A549 (cell line): ENCODE data around the gene SNAP23. TPM values are rescaled to one million over a fixed set of nuclear protein-coding genes. Genes with fewer than 3 reads are reported as not detected.
A peak's percentile ranks its signal among the peaks of the same experiment; 100 is the strongest.

ENCODE experiments used
- ATAC-seq, 2 experiments: fragments of 200-7000 bp in 1 of 2; fragments of >200 bp in 1 of 2; cut with Nextera tagmentation in 1 of 2; cut with Tn5 transposase in 1 of 2; 3 replicates each; pipeline versions ENCODE4 v1.8.0 to v1.9.1; 2018 to 2020; ENCODE audit warnings: mild to moderate bottlenecking in 1 of 2, moderate library complexity in 1 of 2
- CTCF ChIA-PET: fragments of 300-600 bp; sonication (Branson Sonifier 250); formaldehyde crosslinking; extraction: SDS; loops from one replicate; lab custom pipeline; 2021; ENCODE audit warnings: antibody characterized with exemption, inconsistent platforms; lab: Yijun Ruan, JAX
- POLR2A ChIA-PET: fragments of 350-600 bp; formaldehyde crosslinking; extraction: SDS; loops from one replicate; lab custom pipeline; 2021; ENCODE audit warnings: antibody characterized with exemption, inconsistent platforms; lab: Yijun Ruan, JAX
- DNase-seq, 2 experiments: peaks; one replicate each; pipeline versions ENCODE4 v3.0.0 to v3.0.0-alpha.2; 2011 to 2016; ENCODE audit warnings: low read depth in 1 of 2, low spot score in 1 of 2
- FAIRE-seq: peaks from 2 replicates; lab custom pipeline; 2011; peaks lifted over from hg19 to GRCh38; lab: Jason Lieb, UNC
- H3K27ac ChIP-seq, 2 experiments: fragments of >200 bp; sonication (Bioruptor Twin); formaldehyde crosslinking; 3 replicates each; pipeline ENCODE4 v1.5.1; 2016 to 2017
- H3K4me1 ChIP-seq: fragments of >200 bp; sonication (Bioruptor Twin); formaldehyde crosslinking; 3 replicates; pipeline ENCODE4 v1.6.1; 2016
- H3K4me2 ChIP-seq: fragments of >200 bp; sonication (Bioruptor Twin); formaldehyde crosslinking; 3 replicates; pipeline ENCODE4 v1.6.1; 2016
- H3K4me3 ChIP-seq: fragments of >200 bp; sonication (Bioruptor Twin); formaldehyde crosslinking; 3 replicates; pipeline ENCODE4 v1.5.1; 2016
- H3K9me3 ChIP-seq: fragments of >200 bp; sonication (Bioruptor Twin); formaldehyde crosslinking; 3 replicates; pipeline ENCODE4 v1.6.1; 2016
- ATOH8 ChIP-seq: fragments of 250-450 bp; sonication (Bioruptor Pico); IDR thresholded peaks from 2 replicates; pipeline ENCODE4 v1.5.0; 2020; ENCODE audit warnings: low read depth, mild to moderate bottlenecking, moderate library complexity
- BCL3 ChIP-seq: fragments of >200 bp; sonication (Bioruptor Twin); formaldehyde crosslinking; IDR thresholded peaks from 3 replicates; pipeline ENCODE4 v1.6.1; 2016
- CBX2 ChIP-seq: fragments of 200-600 bp; sonication (generic); IDR thresholded peaks from 2 replicates; pipeline ENCODE4 v1.6.1; 2016; ENCODE audit warnings: low read depth, mild to moderate bottlenecking, borderline replicate concordance
- CEBPB ChIP-seq, 2 experiments: fragments of >200 bp in 1 of 2; sonication (Bioruptor Twin) in 1 of 2; formaldehyde crosslinking in 1 of 2; IDR thresholded peaks; 2 replicates each; pipeline ENCODE4 v1.6.1; 2012 to 2016
- CHD4 ChIP-seq: fragments of 200-600 bp; sonication (generic); IDR thresholded peaks from 2 replicates; pipeline ENCODE4 v1.6.1; 2016; ENCODE audit warnings: antibody characterized with exemption, mild to moderate bottlenecking, borderline replicate concordance
- CTCF ChIP-seq: fragments of >200 bp; sonication (Bioruptor Twin); formaldehyde crosslinking; IDR thresholded peaks from 3 replicates; pipeline ENCODE4 v1.5.1; 2016
- EHMT2 ChIP-seq: fragments of 200-600 bp; sonication (generic); IDR thresholded peaks from 2 replicates; pipeline ENCODE4 v1.6.1; 2016; ENCODE audit warnings: antibody characterized with exemption, low read depth, mild to moderate bottlenecking, moderate library complexity
- FOSL2 ChIP-seq, 2 experiments: fragments of 450-650 bp in 1 of 2; fragments of >200 bp in 1 of 2; sonication (Bioruptor Twin) in 1 of 2; formaldehyde crosslinking; IDR thresholded peaks; 2 replicates each; pipeline versions ENCODE4 v1.5.0 to v1.6.1; 2016 to 2020; ENCODE audit warnings: mild to moderate bottlenecking in 1 of 2, moderate library complexity in 1 of 2
- GATA3 ChIP-seq: IDR thresholded peaks from 2 replicates; pipeline ENCODE4 v1.6.1; 2012; ENCODE audit warnings: borderline replicate concordance
- HOXB5 ChIP-seq: fragments of 250-450 bp; sonication (Bioruptor Pico); IDR thresholded peaks from 2 replicates; pipeline ENCODE4 v1.5.0; 2020; ENCODE audit warnings: mild to moderate bottlenecking, moderate library complexity
- KDM5A ChIP-seq: fragments of 200-600 bp; sonication (generic); IDR thresholded peaks from 2 replicates; pipeline ENCODE4 v1.6.1; 2016; ENCODE audit warnings: antibody characterized with exemption, mild to moderate bottlenecking
- MAFK ChIP-seq: fragments of 450-650 bp; IDR thresholded peaks from 2 replicates; pipeline ENCODE4 v1.6.1; 2014; ENCODE audit not compliant: partially characterized antibody
- PBX3 ChIP-seq: IDR thresholded peaks from 2 replicates; pipeline ENCODE4 v1.6.1; 2012
- PHF8 ChIP-seq: fragments of 200-600 bp; sonication (generic); IDR thresholded peaks from 2 replicates; pipeline ENCODE4 v1.6.1; 2016; ENCODE audit warnings: low read depth, mild to moderate bottlenecking, antibody characterized with exemption, moderate library complexity, borderline replicate concordance
- POLR2AphosphoS2 ChIP-seq: conservative IDR thresholded peaks from 2 replicates; pipeline ENCODE4 v1.6.1; 2012; ENCODE audit warnings: low read length, improper control_type of control experiment, inconsistent platforms
- RAD21 ChIP-seq, 2 experiments: fragments of >200 bp in 1 of 2; sonication (Bioruptor Twin) in 1 of 2; formaldehyde crosslinking in 1 of 2; IDR thresholded peaks in 1 of 2; conservative IDR thresholded peaks in 1 of 2; 2 replicates in 1 of 2; 3 replicates in 1 of 2; pipeline ENCODE4 v1.6.1; 2012 to 2018; ENCODE audit warnings: inconsistent platforms in 1 of 2
- RARB ChIP-seq: fragments of 250-450 bp; sonication (Bioruptor Pico); IDR thresholded peaks from 2 replicates; pipeline ENCODE4 v1.8.0; 2021; ENCODE audit warnings: mild to moderate bottlenecking, moderate library complexity
- RNF2 ChIP-seq: fragments of 200-600 bp; sonication (generic); IDR thresholded peaks from 2 replicates; pipeline ENCODE4 v1.6.1; 2016; ENCODE audit warnings: low read depth, mild to moderate bottlenecking, antibody characterized with exemption, moderate library complexity, borderline replicate concordance
- SMC3 ChIP-seq: fragments of >200 bp; sonication (Bioruptor Twin); formaldehyde crosslinking; IDR thresholded peaks from 3 replicates; pipeline ENCODE4 v1.6.1; 2018; ENCODE audit warnings: inconsistent platforms
- SREBF2 ChIP-seq: fragments of 450-650 bp; IDR thresholded peaks from 2 replicates; pipeline ENCODE4 v1.6.1; 2014; ENCODE audit warnings: mild to moderate bottlenecking, moderate library complexity
- TP53 ChIP-seq: fragments of 250-450 bp; sonication (Bioruptor Pico); IDR thresholded peaks from 2 replicates; pipeline ENCODE4 v1.5.0; 2021; ENCODE audit warnings: mild to moderate bottlenecking, moderate library complexity
- USF2 ChIP-seq: fragments of 450-650 bp; IDR thresholded peaks from 2 replicates; pipeline ENCODE4 v1.6.1; 2014; ENCODE audit warnings: antibody characterized with exemption
- ZFP36 ChIP-seq: fragments of 450-650 bp; IDR thresholded peaks from 2 replicates; pipeline ENCODE4 v1.6.1; 2014; ENCODE audit warnings: borderline replicate concordance; ENCODE audit not compliant: partially characterized antibody
- WGBS: methylation state at CpG from one replicate; pipeline ENCODE4 v1.1.6; 2017; ENCODE audit errors: missing lambda C conversion rate; 5-methylcytosine and 5-hydroxymethylcytosine counted together
- polyA plus RNA-seq, 4 experiments: library from polyadenylated mRNA; depleted of rRNA in 3 of 4; stranded (reverse); fragments of >200 nt; fragmentation: RNase III in 1 of 4; extraction: RNeasy Plus Mini Kit Qiagen cat#74134 plus additional on column Dnase treatment in 1 of 4; gene quantifications; 2 replicates in 3 of 4; 3 replicates in 1 of 4; pipeline ENCODE4 v1.2.3, GENCODE V29; 2011 to 2017
- TF ChIP-seq, protein P1 (sequence below): IDR thresholded peaks from 2 replicates; pipeline ENCODE4 v1.6.1; 2012; ENCODE audit warnings: low read depth, borderline replicate concordance

The SNAP23 gene
- polyA plus RNA-seq, 2 of the 4 experiments (the other 2 are of a cell fraction), result 33.6 to 51.2 TPM

- TF ChIP-seq CHD4 (no peak), ZFP36 (no peak)
Observed at GRCh38 chr15:42490671-42491538, 4.5 kb upstream of the SNAP23 start, which contains the start of gene ZNF106 (continued).

GRCh38 chr15:42491539-42492225, 3.8 kb upstream of the SNAP23 start:
- peaks cover 15% of the 10 kb centered on the region for H3K4me1 ChIP-seq
- peak overlapping the region; percentile 93 to 98 for H3K27ac ChIP-seq
- TF ChIP-seq ATOH8 (CRISPR knock-in tag) (no peak), GATA3 (no peak), RNF2 (no peak), FOSL2 (IDR thresholded peaks at IDR 0.05) (no peak), FOSL2 (CRISPR knock-in tag; IDR thresholded peaks at IDR 0.05) (peak; percentile 46), PHF8 (0 out of 2 replicates have a peak, but pooled peaks have one; percentile 3), USF2 (no peak), POLR2AphosphoS2 (no peak)
- DNase-seq, result peak; percentile 25 to 30
- 74% methylated on average over 18 of the region's 18 CpGs for WGBS
- H3K4me2 ChIP-seq, result peak overlapping the region; percentile 70
- ChIA-PET POLR2A (interaction anchor here (1.1 kb wide), 1 partner anchor 84 kb away, joined by 7 read pairs; the partner anchor contains the start of gene STARD9), CTCF (interaction anchor here (1.0 kb wide), 1 partner anchor 50 kb away, joined by 3 read pairs; no protein-coding TSS in a partner anchor)
- peak in 1 of 2 experiments; percentile 25; a peak in 3 of 6 replicates for ATAC-seq
- FAIRE-seq, result no peak
- no peaks in the 10 kb centered on the region for H3K9me3 ChIP-seq
- H3K4me3 ChIP-seq, result peak overlapping the region; percentile 99

DNA sequence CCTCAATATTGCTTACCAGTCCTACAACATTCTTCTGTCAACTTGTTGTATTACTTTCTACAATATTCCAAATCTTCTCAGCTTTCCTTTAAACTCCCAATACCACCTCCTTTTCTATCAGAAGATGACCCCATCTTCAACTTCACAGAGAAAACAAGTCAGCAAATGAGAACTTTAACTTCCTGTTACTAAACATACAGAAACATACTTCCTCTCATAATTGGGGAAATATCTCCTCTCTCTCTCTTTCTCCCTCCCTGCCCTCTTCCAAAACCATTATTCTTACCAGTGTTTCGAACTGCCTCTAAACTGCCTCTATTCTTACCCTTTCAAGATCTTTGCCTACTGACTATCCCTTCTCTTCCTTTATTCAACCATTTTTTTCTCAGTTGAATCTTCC, 1.8 kb upstream of the SNAP23 start:
- ChIA-PET CTCF (no interaction called here), POLR2A (no interaction called here)
- no peak for FAIRE-seq
- WGBS, result 81% methylated on average over 1 of the region's 1 CpG
- no peaks in the 10 kb centered on the region for H3K9me3 ChIP-seq
- H3K4me2 ChIP-seq, result no peak overlapping the region
- no peak for DNase-seq
- no peak overlapping the region for H3K27ac ChIP-seq
- ATAC-seq, result no peak
- H3K4me1 ChIP-seq, result peaks cover 15% of the 10 kb centered on the region
- no peak overlapping the region for H3K4me3 ChIP-seq
- TF ChIP-seq FOSL2 (IDR thresholded peaks at IDR 0.05) (no peak), FOSL2 (CRISPR knock-in tag; IDR thresholded peaks at IDR 0.05) (no peak), BCL3 (no peak), EHMT2 (no peak), USF2 (no peak), CTCF (no peak), SREBF2 (no peak), RAD21 (conservative IDR thresholded peaks at IDR 0.05 in 1 of 2, IDR thresholded peaks at IDR 0.05 in 1 of 2) (no peak), CBX2 (no peak), RARB (CRISPR knock-in tag) (no peak), MAFK (no peak), SMC3 (no peak), CEBPB (IDR thresholded peaks at IDR 0.05) (no peak), KDM5A (no peak), HOXB5 (CRISPR knock-in tag) (no peak), PBX3 (no peak), TP53 (no peak)
- TF ChIP-seq, protein P1, sequence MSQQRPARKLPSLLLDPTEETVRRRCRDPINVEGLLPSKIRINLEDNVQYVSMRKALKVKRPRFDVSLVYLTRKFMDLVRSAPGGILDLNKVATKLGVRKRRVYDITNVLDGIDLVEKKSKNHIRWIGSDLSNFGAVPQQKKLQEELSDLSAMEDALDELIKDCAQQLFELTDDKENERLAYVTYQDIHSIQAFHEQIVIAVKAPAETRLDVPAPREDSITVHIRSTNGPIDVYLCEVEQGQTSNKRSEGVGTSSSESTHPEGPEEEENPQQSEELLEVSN, result no peak
